Inflammatory macrophage (primary cell): ENCODE results near the gene CIT.

Source experiments
- DNase-seq, 2 donors: peaks; one replicate each; pipeline ENCODE4 v3.0.0-alpha.2; 2020 to 2022

The CIT gene

DNA sequence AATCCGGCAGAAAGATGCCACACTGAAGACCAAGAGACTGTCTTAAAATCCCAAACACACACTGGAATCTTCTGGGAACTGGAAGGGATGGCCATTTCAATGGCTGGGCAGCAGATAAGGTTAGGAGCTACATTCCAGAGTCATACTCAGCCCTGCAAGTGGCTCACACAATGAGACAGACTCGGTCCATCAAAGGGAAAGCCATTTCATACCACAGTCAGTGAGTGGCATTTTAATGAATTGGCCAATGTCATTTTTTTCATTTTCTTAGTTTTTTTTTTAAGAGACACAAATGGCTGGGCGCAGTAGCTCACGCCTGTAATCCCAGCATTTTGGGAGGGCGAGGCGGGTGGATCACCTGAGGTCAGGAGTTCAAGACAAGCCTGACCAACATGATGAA lies 17.9 kb downstream of the CIT start:
- no peak for DNase-seq

DNA sequence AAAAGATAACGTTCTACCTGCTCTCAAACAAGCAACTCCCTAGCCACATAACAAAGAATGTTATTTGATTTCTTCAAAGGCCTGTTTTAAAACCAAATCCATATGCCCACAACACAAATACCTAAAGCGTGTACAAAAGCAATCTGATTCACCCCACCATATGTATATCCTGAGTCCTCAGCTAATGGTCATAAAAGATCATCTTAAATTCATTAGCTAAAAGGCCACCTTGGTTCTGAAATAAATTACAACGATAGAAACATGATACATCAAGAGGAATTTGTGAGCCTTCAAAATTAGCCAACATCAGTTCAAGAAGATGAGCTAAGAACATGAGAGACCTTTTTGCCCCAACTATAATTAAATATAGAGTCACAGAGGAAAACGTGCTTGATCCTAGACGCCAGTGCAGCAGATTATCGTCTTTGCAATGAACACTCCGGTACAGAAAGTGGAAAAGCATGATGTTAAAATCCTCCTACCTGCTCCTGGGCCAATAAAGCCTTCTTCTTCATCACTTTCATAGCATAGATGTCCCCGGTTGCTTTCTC lies 20.0 kb downstream of the CIT start:
- DNase-seq, result no peak

DNA sequence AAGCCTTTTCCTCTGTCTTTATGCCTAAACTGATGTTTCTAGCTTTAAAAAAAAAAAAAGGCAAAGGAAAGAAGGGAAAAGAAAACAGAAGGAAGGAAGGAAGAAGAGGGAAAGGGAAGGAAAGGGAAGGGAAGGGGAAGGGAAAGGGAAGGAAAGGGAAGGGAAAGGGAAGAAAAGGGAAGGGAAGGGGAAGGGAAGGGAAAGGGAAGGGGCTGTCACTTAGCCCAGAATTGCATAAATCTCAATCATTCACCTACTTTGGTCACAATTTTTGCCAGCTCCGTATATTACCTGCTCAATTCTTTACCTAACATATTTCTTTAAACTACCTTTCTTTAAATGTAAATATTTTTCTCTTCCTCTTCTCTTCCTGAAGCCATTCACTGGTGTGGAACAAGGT lies 26.8 kb downstream of the CIT start:
- no peak for DNase-seq

DNA sequence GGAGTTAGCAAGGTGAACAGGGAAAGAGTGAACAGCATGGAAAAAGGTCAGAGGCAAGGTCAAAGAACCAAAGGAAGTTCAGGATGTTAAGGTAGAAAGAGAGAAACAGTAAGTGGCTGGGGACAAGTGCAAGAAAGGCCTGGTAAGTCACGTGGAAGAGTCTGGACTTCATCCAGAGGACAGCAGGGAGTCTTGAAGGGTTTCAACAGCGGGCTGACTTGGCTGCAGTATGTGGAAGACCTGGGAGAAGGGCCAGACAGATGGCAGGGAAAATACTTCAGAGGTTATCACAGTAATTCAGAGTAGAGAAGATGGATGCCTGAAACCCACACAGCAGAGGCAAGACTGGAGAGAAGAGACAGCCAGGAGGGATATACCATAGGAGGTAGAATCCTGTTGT lies 34.0 kb downstream of the CIT start:
- no peak for DNase-seq

DNA sequence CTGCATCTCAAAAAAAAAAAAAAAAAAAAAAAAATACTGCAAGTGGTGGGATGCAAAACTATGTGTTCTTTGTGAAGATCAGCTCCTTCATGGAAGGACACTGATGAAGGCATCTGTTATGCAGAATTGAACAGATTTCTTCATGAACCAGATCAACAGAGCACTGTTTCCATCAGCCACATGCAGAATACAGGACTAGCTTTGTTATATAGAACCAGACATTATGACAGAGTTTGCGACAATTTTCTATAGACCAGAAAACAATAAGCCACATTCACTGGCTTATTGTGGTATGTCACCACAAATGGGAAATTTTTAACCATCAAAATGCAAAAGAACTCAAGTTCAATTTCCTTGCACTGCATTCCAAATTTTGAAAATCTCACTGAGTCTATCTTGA lies 34.7 kb downstream of the CIT start:
- no peak for DNase-seq

DNA sequence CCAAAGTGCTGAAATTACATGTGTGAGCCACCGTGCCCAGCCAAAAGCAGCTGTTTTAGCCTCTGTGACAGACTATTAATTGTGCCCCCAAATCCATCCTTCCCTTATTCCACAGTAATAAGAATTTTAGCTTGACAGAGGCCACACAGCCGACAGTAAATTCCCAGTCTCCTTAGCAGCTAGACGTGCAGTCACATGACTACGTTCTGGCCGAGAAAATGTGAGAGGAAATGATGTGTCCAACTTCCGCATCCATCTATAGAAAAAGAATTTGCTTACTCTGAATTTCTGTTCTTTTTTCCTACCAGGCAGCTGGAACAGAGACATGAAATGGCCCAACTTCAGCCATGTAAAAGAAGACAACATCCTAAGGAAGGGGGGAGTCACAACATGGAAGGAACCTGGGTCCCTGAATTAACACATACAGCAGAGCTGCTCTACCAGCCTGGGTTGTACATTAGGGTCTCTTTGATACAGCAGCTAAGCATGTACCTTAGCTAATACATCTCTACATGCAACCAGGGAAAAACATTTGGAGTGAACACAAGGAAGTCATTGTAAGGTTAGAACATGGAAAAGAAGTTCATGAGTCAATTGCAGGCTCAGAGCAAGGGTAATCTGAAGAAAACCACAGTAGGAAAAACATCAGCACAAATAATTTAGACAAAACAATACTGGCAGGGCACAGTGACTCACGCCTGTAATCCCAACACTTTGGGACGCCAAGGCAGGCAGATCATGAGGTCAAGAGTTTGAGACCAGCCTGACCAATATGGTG lies 35.5 kb downstream of the CIT start:
- no peak for DNase-seq

DNA sequence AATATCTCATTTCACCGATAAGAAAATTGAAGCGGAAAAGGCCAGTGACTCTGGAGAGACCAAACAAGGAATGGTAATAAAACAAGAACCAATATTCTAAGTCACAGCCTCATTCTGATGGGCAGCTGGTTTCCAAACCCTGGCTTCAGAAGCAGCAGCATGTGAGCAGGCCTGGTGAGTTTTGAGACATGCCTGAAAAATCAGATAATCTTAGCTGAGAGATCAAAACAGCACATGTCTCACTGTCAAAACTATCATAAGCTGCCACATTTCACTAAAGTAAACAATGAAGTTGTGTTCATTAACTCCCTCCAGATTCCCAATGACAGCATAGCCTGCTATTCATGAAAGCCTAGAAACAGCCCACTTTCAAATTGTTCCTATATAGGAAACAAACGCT lies 36.5 kb downstream of the CIT start:
- no peak for DNase-seq

DNA sequence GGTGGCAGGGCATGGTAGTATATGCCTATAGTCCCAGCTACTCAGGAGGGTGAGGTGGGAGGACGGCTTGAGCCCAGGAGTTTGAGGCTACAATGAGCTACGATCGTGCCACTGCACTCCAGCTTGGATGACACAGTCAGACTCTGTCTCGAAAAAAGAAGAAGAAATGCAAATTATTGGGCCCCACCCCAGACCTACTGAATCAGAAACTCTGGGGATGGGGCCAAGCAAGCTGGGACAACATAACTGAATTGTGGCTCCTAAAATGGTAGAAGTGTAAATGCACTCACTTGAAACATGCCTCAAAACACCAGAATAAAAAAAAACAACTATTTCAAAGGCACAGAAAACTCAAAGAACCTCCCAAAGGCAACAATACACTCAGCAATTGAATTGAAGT lies 37.0 kb downstream of the CIT start:
- DNase-seq, result no peak

DNA sequence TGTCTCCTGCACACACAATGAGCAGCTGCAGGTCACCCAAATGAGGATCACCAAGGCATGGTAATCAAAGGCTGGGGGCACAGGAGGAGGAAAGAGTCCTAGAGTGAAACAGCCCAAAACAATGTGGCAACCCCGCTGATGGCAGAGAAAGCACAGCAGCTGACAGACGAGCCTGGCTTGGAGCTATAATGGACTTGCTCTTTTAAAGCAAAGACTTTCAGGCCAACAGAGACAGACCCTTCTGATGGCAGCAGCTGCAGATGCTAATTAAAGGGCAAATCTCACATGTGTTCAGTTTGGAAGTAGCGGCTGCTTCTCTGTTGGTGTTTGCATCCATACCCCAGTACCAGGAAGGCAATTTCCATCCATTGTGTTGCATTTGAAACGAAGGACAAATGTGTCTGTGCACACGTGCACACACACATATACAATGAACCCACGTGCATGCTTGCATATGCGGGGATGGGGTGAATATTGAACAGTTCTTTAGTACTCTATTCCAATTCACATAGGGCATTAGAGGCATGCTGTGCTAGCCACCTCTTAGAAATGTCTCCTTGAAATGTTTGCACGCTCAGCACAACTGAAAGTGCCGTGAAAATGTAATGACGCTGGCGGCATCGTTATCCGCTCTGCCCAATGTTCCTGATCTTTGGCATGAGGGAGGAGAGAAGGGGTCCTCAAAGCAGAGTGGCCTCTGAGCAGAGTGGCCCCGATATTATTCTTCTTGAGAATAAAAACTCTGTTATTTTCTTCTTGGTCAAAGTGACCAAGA lies 38.1 kb downstream of the CIT start:
- no peak for DNase-seq

DNA sequence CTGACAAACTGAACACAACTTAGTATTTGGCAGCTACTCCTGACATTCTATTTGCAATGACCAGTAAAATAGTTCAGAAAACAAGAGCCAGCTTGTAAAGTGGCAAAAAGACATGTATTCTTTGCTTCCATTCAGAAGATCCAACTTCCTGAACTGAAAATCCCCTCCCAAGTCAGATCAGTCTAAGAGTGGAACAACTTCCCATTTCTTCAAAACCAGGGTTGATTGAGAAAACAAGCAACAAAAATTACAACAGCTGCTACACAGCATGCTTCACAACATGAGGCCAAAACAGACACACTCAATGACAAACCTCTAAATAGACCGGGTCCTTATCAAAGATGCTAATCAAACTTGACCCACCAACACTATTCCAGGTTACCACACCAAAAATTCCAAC lies 40.3 kb downstream of the CIT start:
- peak; percentile 70 to 79 for DNase-seq

DNA sequence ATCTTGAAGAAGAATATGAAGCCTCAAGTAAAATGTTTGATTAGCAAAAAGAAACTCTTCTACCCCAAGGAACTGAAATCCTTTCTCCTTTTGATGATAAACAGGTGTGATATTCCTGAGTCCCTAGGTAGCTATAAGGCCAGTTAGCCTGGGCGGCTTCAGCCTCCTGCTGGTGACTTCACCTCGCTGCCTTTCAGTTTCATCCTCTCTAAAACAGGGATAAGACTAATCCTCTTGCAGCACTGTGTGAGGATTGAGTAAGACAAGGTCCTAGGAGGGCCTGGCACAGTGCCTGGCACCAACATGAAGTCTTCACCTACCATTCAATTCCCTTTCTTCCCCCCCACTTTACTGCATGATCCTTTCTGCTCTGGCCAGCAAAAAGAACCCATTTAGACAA lies 42.1 kb downstream of the CIT start:
- no peak for DNase-seq

DNA sequence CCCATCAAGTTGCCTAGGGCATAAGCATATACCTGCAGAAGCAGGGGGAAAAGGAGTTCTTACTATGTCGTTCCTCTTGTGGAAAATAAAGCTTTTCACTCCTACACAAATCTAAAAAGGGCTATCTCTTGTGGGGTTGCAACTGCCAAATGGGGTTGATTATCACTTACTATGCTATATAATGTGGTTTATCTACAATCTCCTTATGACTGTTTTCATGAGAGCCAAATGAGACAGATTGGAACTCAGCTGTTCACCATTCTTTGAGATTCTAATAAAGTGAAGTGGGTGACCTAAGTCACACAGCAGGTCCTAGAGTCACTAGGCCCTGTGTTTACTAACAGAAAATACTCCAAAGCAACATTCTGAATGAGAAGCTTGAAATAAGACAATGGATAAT lies 47.7 kb downstream of the CIT start:
- no peak for DNase-seq

DNA sequence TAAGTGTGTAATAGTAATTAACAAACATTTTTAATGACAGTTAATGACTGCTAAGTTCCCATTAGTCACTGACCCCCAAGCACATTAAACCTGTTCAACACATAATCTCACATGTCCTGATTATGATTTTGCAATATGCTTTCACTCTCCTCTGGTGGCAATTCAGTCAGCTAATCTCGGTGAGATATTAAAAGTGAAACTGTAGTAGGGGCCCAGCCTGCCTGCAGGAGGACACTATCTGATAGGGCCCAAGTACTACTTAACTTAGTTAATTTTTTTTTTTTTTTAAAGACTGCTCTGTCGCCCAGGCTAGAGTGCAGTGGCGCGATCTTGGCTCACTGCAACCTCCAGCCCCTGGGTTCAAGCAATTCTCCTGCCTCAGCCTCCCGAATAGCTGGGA lies 48.8 kb downstream of the CIT start:
- DNase-seq, result no peak

DNA sequence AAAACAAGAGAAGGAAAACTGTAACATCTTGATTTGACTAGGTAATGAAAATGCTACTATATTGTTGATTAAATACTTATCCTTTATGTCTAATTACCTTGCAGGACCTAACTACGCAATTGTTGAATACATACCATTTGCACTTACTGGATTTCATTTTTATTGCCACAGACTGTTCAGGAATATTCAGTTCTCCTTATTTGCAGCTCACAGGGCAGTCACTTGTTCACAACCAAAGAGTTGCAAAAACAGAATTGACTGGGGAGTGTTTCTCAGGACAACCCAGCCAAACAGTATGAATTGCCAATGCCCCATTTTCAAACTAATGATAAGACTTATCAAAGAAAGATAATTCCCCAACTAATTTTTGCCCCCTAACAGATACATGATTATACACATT lies 49.4 kb downstream of the CIT start:
- peak in 1 of 2 donors; percentile 6 for DNase-seq

DNA sequence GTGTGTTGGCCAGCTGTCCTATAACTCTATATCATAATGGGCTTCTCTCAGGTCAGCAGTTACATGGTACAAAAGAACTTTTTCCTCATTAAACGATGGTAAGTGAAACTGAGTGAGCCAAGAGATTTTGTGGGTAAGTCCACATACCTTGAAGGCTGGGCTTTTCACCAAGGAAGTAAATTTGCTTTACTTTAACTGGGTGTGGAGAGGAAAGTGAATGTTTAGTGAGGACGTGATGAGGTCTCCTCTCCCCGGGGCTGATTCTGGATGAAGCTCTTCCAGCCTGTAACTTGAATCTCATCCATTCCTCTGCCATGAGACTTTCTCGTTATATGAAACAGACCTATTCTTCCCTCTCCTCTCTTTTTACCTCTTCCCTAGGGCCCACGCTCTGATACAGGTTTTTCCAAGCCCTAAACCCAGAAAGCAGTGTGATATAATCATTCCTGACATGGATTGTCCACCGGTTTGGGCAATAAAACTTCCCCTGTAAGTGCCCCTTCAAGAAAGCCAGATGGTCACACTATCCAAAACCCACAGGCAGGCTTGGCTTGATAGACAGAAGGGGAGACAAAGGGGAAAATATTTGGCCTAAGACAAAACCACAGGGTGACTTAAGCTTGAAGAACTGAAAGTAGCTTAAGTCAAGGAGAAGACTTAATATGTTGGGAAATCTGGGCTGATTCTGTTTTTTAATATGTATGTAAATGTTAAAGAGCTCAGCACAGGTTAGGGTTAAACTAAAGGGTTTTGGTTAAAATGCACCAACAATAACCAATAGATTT lies 50.3 kb downstream of the CIT start:
- DNase-seq, result no peak

DNA sequence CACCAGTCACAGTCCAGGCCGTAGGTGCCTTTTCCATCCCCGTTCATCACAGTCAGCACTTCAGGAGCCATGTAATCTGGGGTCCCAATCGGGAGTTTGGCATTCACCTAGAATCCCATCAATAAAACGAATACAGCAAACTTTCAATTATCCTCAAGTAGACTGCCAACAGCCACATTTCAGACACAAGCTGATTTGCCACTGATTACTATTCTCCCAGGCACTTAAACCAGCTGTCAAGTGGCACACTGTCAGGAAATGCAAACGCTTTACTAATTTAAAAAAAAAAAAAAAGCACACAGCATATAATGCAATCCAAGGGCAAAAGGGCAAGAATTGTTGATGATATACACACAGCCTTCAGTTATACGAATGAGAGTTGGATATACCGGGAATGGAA lies 51.9 kb downstream of the CIT start:
- no peak for DNase-seq

DNA sequence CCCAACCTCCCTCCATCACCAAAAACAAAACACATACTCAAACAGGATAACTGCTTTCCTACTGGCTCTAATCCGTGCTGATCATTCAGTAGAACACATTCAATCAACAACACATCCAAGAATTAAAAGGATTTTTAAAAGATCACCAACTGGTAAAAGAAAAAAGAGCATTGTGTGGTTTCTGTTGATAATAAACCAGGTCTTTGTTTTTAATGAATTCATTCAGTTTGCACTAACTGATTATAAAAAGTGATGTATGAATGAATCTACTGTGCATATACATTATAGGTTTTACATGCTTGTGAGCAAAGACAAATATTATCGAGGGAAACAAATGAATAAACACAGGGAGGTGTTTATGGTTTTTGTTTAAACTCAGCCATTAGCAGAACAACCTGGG lies 55.1 kb downstream of the CIT start:
- DNase-seq, result no peak

DNA sequence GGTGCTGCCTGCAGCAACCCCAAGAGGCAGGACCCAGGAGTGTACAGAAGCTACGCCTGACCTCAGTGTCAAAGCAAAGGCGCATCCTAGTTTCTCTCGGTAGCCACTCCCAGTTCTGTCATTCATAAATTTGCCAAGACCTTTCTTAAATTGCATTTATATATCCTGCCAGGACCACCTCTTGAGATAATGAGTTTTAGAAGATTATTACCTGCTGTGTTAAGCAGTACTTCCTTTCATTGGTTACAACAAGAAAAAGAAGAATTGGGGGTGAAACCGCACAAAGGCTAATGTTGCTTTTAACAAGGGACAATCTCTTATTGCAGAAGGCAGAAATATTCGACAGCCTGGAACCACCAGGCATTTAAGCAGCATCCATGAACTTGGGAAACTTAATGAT lies 57.8 kb downstream of the CIT start:
- no peak for DNase-seq

DNA sequence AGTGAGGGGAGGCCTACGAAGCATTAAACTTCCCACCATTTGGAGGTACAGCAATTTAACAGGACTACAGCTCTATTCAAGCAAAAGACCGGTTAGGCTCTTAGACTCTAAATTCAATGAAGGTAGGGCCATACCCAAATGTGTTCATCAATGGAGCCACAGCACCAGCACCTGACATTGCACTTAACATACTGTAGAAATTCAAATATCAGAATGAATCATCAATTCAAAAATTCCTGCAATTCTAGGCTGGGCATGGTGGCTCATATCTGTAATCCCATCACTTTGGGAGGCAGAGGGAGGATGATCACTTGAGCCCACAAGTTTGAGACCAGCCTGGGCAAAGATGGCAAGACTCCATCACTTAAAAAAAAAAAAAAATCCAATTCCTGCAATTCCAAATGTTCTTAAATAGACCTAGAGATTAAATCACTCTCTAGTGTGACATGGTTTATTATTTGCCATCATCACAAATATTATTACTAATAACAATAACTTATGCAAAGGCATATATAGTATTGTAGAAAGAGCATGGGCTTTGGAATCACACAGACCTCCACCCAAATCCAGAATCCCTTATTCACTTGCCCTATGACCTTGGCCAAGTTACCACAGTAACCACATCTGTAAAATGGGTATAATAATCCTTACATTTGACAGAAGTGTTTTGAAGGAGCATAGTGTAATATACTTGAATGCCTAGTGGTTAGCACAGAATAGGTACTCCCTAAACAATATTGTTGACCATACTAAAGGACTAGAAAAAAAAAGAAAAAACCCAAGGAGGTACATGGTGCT lies 59.4 kb downstream of the CIT start:
- no peak for DNase-seq

DNA sequence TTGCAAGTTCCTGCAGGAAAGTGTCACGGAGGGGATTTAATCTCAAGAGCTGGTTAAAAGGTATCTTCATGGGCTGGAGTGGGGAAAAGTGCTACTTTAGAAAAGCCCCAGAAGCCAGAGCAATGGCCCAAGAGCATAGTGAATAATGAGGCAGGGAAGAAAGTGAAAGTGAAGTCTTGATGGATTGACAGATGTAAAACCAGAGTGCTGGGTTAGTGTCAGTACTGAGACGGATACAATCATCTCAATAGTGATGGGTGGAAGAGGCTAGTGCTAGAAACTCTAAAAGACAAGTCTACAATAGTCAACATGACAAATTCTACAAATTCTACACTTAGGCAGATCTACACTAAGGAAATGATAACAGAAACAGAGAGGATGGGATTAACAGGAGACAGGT lies 68.1 kb downstream of the CIT start:
- no peak for DNase-seq

DNA sequence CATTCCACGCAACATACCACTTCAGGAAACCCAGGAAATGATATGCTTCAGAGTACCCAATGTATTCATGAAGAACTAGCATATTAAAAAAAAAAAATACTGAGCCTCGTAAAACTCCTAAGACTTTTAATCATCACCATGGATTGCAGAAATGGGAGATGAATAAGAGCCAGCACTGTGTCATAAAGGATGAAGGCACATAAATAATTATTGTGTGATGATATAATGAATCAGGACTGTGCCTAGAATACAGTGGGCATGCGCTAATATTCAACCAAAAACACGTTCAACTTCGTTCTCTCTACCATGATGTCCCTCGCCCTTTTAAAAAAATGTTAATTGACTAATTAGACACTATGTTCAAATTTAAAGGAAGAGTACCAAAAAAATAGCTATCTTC lies 68.7 kb downstream of the CIT start:
- no peak for DNase-seq

DNA sequence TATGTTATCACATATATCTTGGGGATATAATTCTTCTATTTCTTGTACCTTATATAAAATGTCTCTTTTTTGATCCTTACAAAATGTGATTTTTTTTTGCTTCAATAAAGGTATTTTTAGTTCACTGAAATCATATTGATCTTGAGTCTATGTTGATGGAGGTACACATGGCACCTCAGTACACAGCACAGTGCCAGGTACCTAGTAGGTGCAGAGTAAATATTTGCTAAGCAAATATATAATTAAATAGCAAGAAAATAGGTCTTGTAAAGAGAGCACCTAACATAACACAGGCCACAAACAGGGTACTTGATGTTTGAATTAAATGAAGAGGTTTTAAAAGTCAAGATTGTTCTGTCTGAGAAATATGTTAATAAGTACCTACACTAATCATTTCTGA lies 69.7 kb downstream of the CIT start:
- DNase-seq, result no peak
